GM21576 (cell line): ENCODE measurements around the gene TRAPPC12.
"Not testable (repeated sequence)": the region's sequence is repeated elsewhere in the genome, so short reads cannot be mapped to it uniquely, and the experiment has no call there.

Source experiments
- ATAC-seq: cut with Tn5 transposase; IDR thresholded peaks from one replicate; pipeline ENCODE4 v1.9.1; 2021; ENCODE audit warnings: mild to moderate bottlenecking, moderate library complexity; ENCODE audit not compliant: unreplicated experiment

Gene TRAPPC12

GRCh38 chr2:3451926-3452671 is 72.6 kb downstream of the TRAPPC12 start:
- ATAC-seq: no peak

DNA sequence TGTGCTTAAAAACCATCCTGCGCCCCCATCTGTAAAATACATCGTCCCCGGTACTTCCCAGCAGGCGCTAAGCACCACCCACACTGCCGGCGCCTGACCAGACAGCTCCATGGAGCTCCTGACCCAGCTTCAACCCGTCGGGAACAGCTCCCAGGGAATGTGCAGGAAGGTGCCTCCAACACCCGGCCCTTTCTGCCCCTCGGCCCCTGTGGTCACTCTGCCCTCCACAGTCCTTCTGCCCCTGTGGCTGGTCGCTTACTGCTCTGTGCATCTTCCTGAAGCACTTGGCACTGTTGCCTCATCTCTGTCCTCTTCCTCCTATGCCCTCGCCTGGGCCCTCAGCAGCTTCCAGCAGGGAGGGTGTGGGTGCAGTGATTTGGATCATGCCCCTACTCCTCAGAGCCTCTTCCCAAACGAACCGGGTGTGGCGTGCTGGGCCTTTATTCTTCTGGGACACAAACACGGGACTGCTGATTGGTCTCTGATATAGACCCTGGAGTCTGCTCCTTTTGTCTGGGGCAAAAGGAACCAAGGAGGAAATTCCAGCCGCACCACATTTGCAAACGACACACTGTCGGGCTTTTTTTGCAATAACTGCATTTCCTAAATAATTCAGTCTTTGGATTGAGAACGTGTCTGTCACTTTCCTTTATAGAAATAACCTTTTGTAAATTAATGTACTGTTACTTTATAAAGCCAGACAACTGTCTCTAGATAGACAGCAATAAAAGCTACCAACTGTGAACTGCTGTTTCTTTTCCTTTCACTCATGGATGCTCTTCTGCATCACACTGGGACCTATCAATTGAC is 73.9 kb downstream of the TRAPPC12 start:
- ATAC-seq: no peak

- ATAC-seq: not testable (repeated sequence)
These were observed 74.5 kb downstream of the TRAPPC12 start for GRCh38 chr2:3454005-3454404.

- ATAC-seq: no peak
These were observed 75.3 kb downstream of the TRAPPC12 start for GRCh38 chr2:3454802-3455201.

- ATAC-seq: no peak
These were observed 76.6 kb downstream of the TRAPPC12 start for GRCh38 chr2:3456125-3456524.

DNA sequence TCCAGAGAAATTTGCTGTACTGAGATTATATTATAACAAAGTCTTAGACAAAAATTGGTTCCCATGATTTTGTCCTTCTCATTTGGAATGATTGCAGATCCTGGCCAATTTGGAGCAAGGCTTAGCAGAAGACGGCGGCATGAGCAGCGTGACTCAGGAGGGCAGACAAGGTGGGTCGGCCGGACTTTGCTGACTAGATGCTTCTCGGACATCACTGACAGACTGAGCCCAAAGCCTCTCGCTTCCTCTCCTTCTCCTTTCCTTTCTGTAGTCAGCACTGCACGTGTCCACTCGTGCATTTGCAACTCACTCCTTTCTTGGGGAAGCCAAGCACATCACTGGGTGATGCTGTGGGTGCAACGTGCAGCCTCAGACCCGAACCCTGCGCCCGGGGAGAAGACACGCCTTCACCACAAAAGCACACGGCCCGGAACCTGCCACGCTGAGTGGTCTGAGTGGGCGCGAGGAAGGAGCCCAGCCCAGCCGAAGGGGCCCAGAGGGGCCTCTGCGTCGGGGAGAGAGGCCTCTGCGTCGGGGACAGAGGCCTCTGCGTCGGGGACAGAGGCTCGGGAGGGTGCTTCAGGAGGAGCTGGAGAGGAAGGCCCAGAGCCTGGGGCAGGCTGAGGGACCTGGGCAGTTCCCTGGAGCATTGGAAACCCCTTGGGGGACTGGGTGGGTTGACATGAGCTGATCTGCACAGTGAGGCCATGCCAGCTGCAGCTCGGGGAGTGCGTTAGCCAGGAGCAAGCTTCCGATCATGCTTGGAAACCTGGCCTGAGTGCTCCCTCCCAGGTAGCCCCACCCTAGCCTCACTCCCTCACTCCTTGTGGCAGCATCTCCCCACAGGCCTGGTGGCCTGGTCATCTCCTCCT is 78.3 kb downstream of the TRAPPC12 start:
- no peak for ATAC-seq

GRCh38 chr2:3458396-3459184 is 79.1 kb downstream of the TRAPPC12 start:
- no peak for ATAC-seq

DNA sequence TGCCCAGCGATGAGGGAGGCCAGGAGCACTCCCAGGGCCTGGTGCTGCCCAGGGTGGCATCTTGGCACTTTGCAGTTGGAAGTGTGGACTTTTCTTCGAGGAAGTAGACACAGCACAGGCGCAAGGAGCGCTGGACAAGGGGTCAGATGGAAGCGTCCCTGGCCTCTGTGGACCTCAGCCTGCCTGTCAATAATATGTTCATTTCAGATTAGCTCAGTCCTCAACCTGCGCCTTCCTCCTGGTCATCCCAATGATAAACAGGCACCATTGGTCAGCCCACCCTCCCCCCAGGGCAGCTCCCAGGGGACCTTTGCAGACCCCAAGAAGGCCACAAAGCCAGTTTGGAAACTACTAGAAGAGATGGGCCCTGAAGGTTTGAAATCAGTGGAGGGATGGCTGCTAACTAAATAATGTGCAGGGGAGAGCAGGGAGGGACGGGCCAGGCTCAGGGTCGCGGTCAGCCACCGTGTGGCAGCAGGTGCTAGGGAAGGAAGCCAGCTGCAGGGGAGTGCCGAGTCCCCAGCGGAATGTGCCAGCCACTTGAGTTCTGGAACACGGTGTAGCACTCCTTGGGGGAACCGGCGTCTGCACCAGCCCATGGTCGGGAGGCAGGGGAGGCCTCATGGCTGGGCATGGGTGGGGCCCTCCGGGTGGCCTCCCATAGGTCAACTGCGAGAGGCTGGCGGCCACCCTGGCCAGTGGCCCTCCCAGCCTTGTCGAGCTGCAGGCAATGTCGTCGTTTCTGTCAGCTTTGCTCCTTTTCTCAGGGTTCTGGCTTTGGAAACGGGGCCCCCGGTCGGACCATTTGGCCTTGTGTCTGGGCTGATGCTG is 79.9 kb downstream of the TRAPPC12 start:
- ATAC-seq: no peak

GRCh38 chr2:3460156-3460555 is 80.7 kb downstream of the TRAPPC12 start:
- ATAC-seq: no peak

DNA sequence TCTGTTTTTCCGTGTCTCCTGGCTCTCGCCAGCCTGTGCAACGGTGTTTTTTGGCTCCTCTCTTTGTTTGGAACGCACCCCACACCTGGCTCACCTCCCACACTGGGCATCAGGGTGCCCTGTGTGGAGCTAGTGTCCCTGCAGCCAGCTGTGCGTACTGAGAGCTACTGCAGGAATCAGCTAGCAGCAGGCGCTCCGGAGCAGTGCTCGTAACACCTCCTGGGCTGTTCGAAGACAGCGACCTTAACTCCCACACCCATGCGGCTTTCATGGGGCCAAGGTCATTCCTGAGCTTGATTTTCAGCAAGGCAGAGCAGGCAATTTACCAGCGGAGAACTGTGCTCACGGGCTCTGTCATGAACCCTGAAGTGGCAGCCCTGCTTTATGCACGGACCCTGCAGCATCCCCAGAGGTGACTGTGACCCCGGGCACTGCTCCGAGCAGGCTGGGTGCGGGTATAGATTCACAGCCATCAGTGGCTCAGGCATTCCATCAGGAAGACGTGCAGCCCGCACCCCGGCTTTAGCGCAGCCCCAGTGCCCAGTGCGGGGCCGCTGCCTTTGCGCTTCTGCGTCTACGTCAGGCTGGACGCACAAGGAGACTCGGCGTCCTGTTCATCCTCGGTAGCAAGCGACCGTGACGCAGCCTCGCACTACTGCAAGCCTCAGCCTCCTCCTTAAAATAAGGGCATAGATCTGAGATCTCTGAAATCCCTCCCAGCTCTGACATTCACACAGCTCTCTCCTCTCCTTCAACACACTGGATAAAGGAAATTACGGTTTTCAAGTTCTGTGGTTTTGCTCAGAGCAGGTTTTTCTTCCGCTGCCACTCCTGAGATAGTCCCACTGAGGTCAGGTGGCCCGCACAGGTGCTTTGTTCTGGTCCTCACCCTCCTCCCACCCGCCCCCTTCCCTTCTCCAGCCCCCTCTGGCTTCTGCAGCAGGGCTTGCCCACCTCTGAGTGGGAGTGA is 81.6 kb downstream of the TRAPPC12 start:
- no peak for ATAC-seq

DNA sequence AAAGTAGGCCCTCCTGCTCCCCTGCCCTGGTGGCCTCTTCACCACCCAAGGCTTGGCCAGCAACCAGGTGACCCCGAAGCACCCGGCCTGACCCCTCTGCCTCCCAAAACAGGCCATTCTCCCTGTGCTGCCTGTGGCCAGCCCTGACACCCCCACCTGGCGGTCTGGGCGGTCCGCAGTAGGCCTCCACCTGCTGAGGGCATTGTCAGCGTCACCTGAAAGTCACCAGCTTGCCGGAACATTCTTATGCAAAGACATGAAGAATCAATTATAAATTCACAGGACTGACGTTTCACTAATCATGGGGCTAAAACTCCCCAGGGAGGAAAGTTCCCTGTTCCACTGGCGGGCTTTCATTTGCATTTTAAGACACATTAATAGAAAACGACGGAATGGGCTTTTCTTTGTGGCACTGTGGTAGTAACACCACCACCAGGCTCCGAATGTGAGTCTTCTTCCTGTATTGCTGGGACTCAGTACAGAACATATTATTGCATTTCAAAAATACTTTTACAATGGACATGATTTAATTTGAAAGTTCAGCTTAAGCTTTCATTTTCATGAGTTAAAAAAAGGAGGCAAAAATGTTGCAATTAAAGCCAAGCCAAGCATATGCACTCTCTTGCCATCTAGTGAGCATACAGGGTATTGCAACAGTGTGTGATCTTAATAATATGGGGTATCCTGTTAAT is 82.5 kb downstream of the TRAPPC12 start:
- ATAC-seq: peak; percentile 70

DNA sequence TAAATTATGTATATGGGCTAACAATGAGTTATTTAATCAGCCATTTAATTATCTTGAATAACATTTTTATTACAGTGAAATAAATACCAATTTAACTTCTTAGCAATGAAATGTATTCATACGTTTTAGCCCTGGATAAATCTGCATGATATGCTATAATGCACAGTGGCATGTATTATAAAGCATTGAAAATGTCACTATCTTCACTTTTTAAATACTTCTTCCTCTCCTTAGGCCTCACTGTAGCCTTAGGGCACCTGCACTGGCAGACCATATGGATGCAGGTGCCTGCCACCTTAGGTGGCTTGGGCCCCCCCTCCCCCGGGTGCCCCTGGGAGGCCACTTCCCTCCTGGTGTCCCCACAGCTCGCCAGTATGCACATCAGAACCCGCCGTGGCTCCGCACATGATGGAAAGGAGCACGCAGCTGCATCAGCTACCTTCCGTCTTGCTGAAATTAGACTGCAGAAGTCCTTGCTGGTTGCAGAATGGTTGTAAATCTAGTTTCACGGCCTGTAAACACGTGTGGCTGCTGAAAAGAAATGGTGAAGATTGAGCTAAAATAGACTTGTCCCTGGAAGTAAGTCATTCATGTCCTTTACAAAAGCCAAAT is 83.1 kb downstream of the TRAPPC12 start:
- peak; percentile 4 for ATAC-seq

GRCh38 chr2:3463186-3463835 is 83.8 kb downstream of the TRAPPC12 start:
- ATAC-seq: no peak

GRCh38 chr2:3463944-3464343 is 84.5 kb downstream of the TRAPPC12 start:
- ATAC-seq: no peak

DNA sequence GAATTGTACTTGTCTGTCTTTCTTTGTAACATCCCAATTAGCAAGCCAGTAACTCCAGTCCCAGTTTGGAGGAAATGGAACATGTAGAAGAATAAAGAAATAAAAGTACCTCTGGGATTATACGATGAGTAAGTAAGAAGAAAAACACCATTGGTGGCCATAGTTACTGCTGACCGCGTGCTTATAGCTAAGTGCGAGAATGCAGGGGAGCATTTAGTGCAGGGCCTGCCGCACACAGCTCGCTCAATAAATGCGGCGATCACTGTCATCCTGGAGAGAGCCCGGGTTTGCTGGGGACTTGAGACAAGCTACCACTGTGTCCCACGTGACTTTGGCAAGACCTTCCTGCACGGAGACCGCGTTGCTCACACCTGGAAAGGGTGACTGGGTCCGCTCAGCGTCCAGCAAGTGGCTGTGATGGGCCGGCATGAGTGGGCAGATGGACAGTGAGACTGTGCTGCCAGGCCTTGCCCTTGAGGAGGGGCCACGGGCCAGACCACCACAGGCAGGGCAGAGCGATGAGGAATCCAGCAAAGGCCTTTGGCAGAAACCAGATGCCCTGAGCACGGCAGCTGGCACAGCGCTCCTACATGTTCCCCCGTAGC is 85.0 kb downstream of the TRAPPC12 start:
- no peak for ATAC-seq

- ATAC-seq: no peak
These were observed 85.8 kb downstream of the TRAPPC12 start for GRCh38 chr2:3465328-3465727.
